Urinary bladder (tissue), 4 donors: ENCODE measurements around the gene CBFA2T3. TPM values are rescaled to one million over a fixed set of nuclear protein-coding genes. Genes with fewer than 3 reads are reported as not detected.
"Not testable (repeated sequence)": the region's sequence is repeated elsewhere in the genome, so short reads cannot be mapped to it uniquely, and the experiment has no call there.

Experiments
- DNase-seq: peaks from one replicate; pipeline ENCODE4 v3.0.0-alpha.2; 2015; ENCODE audit errors: extremely low spot score
- H3K27ac ChIP-seq: one replicate; pipeline ENCODE4 v1.5.1; 2013; ENCODE audit warnings: low read depth, mild to moderate bottlenecking, moderate library complexity
- H3K36me3 ChIP-seq: one replicate; pipeline ENCODE4 v1.6.1; 2013; ENCODE audit warnings: mild to moderate bottlenecking, moderate library complexity; ENCODE audit not compliant: insufficient read depth
- H3K4me1 ChIP-seq: one replicate; pipeline ENCODE4 v1.6.1; 2013; ENCODE audit warnings: mild to moderate bottlenecking, moderate library complexity; ENCODE audit not compliant: insufficient read depth
- H3K4me3 ChIP-seq: one replicate; pipeline ENCODE4 v1.5.1; 2013; ENCODE audit warnings: low read depth, low read length
- WGBS: extraction: QIAGEN DNeasy Blood & Tissue Kit; methylation state at CpG from one replicate; pipeline ENCODE4 v1.1.7; 2013; 5-methylcytosine and 5-hydroxymethylcytosine counted together
- polyA plus RNA-seq: library from polyadenylated mRNA; stranded (reverse); fragments of 200-250 nt; gene quantifications from one replicate; pipeline ENCODE4 v1.2.3, GENCODE V29; 2013
- total RNA-seq: library from RNA; depleted of rRNA; stranded (reverse); fragments of >200 nt; gene quantifications from one replicate; pipeline ENCODE4 v1.2.3, GENCODE V29; 2014
- donor health status: healthy with polysubstance abuse.
- donor health status: healthy.

Gene CBFA2T3
- total and polyA plus RNA-seq, 2 donors, result 1.5 to 6.2 TPM

DNA sequence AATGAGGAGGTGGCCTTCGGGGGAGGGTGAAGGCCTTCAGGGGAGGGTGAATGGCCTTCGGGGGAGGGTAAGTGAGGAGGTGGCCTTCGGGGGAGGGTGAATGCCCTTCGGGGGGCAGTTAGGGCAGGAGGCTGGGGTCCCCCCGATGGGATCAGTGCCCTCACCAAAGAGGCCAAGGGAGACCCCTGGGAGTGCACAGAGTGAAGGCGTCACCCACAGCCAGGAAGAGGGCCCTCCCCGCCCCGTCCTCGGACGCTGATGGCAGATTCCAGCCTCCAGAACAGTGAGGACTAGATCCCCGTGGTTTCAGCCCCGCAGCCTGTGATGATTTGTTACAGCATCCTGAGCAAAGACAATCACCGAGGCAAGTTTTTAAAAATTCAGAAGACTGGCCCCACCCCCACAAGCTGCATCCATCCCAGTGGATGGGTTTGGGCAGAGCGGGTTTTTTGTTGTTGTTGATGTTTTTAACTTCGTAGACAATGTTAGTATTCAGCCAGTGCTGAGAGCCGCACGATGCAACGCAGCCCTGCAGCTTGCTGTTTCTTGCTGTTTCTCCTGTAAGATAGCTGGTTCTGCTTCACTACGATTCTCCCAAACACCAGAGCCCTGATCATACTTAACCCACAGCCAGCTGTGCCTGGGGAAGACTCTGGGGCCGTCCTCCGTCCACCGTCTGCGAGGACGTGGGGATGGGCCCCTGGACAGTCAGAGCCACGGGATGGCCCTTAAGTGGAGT, 40.7 kb upstream of the CBFA2T3 start:
- Histone ChIP-seq H3K27ac (no peak overlapping the region), H3K36me3 (no peaks in the 10 kb centered on the region), H3K4me3 (no peak overlapping the region), H3K4me1 (no peaks in the 10 kb centered on the region)
- no peak for DNase-seq
- 70% methylated on average over 25 of the region's 25 CpGs for WGBS

DNA sequence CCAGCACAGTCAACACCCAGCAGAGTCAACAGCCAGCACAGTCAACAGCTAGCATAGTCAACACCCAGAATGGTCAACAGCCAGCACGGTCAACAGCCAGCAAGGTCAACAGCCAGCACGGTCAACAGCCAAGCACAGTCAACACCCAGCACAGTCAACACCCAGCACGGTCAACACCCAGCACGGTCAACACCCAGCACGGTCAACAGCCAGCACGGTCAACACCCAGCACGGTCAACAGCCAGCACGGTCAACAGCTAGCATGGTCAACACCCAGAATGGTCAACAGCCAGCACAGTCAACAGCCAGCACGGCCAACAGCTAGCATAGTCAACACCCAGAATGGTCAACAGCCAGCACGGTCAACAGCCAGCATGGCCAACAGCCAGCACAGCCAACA, 39.6 kb upstream of the CBFA2T3 start:
- 94% methylated on average over 10 of the region's 10 CpGs for WGBS
- not testable (repeated sequence) for H3K4me1 ChIP-seq, H3K27ac ChIP-seq, DNase-seq, H3K36me3 ChIP-seq, H3K4me3 ChIP-seq

DNA sequence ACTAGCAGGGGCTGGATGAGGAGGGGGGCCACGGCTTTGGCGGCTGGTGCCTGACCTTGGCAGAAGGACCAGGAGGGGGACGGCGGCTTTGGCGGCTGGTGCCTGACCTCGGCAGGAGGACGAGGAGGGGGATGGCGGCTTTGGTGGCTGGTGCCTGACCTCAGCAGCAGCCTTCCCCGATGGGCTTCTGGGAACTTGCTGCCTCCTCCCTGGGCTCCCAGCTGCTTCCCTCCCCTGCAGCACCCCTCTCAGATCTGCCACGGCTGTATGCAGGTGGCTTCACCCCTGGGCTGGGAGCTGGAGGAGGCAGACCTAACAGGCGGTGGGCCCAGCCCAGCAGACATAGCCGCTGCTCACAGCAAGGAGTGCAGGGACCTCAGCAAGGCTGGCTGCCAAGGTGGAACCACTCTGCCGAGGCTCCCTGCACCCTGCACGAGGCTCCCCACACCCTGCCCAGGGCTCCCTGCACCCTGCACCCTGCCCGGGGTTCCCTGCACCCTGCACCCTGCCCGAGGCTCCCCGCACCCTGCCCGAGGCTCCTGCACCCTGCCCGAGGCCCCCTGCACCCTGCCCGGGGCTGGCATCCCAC, 38.4 kb upstream of the CBFA2T3 start:
- Histone ChIP-seq H3K36me3 (no peaks in the 10 kb centered on the region), H3K4me1 (no peaks in the 10 kb centered on the region), H3K4me3 (no peak overlapping the region), H3K27ac (no peak overlapping the region)
- DNase-seq, result no peak
- WGBS, result 80% methylated on average over 20 of the region's 20 CpGs

DNA sequence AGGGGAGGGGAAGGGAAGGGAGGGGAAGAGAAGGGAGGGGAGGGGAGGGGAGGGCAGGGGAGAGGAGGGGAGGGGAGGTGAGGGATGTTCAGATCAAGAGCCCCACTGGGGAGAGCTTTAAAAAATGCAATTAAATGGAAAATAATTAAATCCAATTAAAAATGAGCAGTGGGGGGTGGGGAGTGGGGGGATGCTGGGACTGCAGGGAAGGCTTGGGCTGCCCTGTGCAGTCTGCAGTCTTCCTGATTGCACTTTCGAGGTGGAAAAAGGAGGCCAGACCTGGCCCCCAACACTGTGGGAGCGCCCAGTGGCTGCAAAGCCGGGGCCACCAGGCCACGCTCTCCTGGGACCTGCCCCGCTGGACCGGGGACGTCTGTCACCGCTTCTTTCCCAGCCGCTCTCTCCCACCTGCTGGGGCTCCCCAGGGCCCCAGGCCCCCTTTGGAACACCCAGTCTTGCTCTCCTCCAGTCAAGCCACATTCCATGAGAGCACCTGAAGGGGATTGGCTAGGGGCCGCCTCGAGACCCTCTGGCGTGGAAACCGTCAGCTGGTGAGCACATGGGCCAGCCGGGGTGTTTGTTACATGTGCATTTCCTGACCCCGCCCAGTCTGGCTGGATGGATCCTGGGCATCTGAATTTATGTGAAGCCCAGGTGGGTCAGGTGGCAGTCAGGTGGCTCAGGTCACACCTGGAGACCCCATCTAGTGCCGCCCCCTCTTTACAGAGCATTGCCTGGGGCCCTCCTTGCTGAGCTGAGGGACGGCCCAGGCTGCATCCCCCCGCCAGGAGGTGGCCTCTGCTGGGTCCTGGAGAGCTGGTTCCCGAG, 37.6 kb upstream of the CBFA2T3 start:
- 66% methylated on average over 19 of the region's 19 CpGs for WGBS
- Histone ChIP-seq H3K4me3 (no peak overlapping the region), H3K27ac (no peak overlapping the region), H3K4me1 (no peaks in the 10 kb centered on the region), H3K36me3 (no peaks in the 10 kb centered on the region)
- DNase-seq, result no peak

DNA sequence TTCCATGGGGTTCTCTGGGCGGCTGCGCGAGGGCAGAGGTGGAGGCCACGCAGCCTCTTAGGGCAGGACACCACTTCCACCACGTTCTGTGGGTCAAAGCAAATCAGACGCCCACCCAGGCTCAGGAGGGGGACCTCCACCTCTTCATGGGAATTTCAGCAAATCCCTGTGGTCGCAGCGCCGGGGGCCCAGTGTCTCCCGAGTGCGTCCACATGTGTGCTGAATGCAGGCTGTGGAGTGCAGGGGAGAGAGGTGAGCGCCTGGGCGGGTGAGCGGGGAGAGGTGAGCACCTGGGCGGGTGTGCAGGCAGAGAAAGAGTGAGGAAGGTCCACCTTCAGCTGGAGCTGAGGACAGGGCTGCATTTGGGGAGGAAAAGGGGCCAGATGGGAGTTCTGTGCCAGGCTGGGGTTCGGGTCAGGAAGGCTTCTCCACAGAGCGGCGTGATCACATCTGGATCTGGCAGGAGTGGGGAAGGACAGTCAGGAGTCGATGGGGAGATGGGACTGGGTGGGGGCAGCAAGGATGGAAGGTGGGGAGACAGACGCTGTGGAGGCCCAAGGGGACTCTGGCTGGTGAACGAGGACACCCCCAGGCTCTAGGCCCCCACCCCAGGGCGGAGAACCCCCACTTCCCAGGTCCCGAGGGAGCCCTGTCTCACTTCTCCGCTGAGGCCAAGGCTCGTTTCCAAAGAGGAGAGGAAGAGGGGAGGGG, 36.8 kb upstream of the CBFA2T3 start:
- 65% methylated on average over 23 of the region's 25 CpGs for WGBS
- DNase-seq, result no peak

DNA sequence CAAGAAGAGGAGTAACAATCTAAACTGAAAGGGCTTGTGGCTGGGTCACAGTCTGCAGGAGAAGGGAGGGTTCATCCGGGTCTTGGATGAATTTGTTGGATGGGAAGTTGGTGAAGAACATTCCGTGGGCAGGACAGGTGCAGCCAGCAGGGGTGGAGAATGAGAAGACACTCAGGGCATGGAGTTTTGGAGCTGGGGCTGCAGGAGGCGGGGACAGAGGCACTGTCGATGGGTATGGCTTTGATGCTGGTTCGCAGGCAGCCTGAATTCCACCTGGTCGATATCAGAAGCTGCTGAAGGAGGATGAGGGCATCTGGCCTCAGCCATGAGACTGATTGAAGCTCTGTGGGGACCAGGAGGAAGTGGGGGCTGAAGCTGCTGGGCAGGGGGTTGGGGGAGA, 36.1 kb upstream of the CBFA2T3 start:
- H3K27ac ChIP-seq, result no peak overlapping the region
- DNase-seq, result no peak
- no peak overlapping the region for H3K4me3 ChIP-seq
- no peaks in the 10 kb centered on the region for H3K4me1 ChIP-seq
- 69% methylated on average over 6 of the region's 6 CpGs for WGBS
- H3K36me3 ChIP-seq, result no peaks in the 10 kb centered on the region

More for the DNA sequence above, 36.8 kb upstream of the CBFA2T3 start:
- no peak overlapping the region for H3K27ac ChIP-seq
- H3K36me3 ChIP-seq, result no peaks in the 10 kb centered on the region
- H3K4me1 ChIP-seq, result no peaks in the 10 kb centered on the region
- H3K4me3 ChIP-seq, result no peak overlapping the region

DNA sequence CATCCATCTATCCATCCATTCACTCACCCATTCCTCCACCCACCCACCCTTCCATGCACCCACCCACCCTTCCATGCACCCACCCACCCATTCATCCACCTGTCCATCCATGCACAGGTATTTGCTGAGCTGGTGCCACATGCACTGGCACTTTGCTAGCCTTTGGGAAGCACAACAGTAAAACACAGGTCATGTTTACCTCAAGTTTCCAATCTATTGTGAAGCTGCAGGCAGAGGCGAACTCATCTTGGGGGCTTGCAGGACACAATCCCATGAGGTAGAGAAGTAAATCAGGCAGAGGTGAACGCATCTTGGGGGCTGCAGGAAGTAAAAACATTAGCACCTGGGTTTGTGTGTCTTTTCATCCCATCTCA, 35.6 kb upstream of the CBFA2T3 start:
- 75% methylated on average over 2 of the region's 2 CpGs for WGBS
- no peak overlapping the region for H3K4me3 ChIP-seq
- H3K36me3 ChIP-seq, result no peaks in the 10 kb centered on the region
- no peak for DNase-seq
- H3K4me1 ChIP-seq, result no peaks in the 10 kb centered on the region
- no peak overlapping the region for H3K27ac ChIP-seq

DNA sequence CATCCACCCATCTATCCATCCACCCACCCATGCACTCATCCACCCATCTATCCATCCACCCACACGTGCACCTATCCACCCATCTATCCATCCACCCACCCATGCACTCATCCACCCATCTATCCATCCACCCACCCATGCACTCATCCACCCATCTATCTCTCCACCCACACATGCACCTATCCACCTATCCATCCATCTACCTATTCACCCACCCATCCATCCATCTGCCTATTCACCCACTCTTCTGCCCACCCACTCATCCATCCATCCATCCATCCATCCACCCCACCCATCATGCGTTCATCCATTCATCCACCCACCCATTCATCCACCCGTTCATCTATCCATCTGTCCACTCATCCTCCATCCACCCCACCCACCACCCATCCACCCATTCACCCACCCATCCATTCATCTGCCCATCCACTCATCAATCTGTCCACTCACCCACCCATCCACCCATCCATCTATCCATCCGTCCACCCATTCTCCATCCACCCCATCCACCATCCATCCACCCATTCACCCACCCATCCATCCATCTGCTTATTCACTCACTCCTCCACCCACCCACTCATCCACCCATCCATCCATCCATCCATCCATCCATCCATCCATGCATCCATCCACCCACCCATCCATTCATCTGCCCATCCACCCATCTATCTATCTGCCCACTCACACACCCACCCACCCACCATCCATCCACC, 35.1 kb upstream of the CBFA2T3 start:
- Histone ChIP-seq H3K36me3 (no peaks in the 10 kb centered on the region), H3K4me1 (no peaks in the 10 kb centered on the region), H3K4me3 (no peak overlapping the region), H3K27ac (no peak overlapping the region)
- DNase-seq, result no peak
- WGBS, result 85% methylated on average over 4 of the region's 4 CpGs

DNA sequence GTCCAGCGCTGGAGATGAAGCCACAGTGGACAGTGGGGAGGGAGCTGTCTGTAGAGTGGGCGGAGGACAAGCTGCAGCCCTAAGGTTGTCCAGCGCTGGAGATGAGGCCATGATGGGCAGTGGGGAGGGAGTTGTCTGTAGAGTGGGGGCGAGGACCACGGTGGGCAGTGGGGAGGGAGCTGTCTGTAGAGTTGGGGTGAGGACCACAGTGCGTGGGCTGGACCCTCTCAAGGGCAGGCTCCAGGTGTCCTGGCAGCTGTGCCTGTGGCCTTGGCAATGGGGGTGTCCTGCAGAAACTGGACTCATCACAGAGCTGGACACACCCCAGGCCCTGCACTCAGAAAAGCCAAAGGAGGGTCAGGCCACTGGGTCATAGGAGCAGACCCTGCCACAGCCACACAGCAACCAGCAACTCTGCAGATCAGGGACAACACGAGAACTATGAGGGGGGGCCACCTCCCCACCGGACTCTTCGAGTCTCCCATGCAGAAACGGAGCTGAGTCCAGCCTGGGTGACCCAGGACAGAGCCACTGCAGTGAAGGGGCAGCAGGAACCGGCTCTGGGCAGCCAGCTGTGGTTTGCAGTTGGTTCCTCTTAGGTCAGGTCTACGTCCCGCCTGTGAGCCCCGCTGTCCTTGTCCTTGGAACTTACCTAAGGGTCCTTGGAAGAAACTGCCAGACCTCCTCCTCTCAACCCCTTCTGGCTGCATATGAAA, 33.4 kb upstream of the CBFA2T3 start:
- 79% methylated on average over 14 of the region's 14 CpGs for WGBS
- Histone ChIP-seq H3K36me3 (no peaks in the 10 kb centered on the region), H3K27ac (no peak overlapping the region), H3K4me3 (no peak overlapping the region), H3K4me1 (no peaks in the 10 kb centered on the region)
- DNase-seq, result no peak

DNA sequence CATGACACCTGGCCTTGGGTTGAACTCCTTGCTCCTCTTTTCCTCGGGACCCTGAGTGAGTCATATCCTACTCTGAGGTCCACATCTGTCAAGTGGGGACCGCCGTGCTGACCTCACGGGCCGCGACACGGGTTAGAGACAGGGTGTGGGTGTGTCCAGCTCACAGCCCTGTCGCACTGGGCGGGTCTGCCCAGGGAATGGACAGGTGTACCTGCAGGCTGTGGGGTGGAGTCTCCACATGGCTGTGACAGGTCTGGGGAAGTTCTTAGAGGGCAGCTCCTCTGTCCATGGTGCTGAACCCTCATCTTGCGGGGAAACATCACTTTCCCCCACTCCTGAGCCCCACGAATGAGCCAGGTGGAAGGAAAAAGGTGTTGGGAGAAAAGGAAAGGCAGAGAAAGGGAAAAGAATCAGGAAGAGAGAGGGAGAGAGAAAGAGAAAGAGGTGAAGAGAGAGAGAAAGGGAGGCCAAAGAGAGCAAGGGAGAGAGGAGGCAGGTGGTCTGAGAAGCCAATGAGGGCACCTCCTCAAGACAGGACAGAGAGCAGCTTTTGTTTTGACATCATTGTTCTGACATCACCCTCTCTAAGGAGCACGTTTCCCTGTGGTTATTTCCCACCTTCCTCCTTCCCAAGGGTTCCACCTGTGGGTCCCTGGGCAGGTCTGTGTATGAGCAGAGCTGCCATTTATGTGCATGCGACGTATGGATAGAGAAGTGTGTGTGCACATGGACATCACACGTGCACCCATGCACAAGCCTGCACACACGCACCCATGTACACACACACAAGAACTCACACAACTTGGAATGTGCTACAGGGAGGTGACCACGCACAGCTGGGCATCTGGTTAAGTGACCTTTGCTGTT, 32.6 kb upstream of the CBFA2T3 start:
- Histone ChIP-seq H3K4me3 (no peak overlapping the region), H3K36me3 (no peaks in the 10 kb centered on the region), H3K4me1 (no peaks in the 10 kb centered on the region), H3K27ac (no peak overlapping the region)
- 54% methylated on average over 17 of the region's 17 CpGs for WGBS
- DNase-seq, result no peak

DNA sequence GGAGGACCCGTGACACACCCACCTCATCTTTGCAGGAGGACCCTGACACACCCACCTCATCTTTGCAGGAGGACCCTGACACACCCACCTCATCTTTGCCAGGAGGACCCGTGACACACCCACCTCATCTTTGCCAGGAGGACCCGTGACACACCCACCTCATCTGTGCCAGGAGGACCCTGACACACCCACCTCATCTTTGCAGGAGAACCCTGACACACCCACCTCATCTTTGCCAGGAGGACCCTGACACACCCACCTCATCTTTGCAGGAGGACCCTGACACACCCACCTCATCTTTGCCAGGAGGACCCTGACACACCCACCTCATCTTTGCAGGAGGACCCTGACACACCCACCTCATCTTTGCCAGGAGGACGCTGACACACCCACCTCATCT, 31.8 kb upstream of the CBFA2T3 start:
- not testable (repeated sequence) for H3K36me3 ChIP-seq, H3K4me3 ChIP-seq, H3K4me1 ChIP-seq, H3K27ac ChIP-seq, DNase-seq
- 68% methylated on average over 4 of the region's 4 CpGs for WGBS
